ENCODE data around the gene SERPINA5. TPM values are rescaled to one million over a fixed set of nuclear protein-coding genes. Genes with fewer than 3 reads are reported as not detected.

SERPINA5 gene
- total RNA-seq, 1 donor from 2014 or later, result 3.5 TPM

- no peak overlapping the region for H3K4me3 Mint-ChIP-seq
- H4K20me1 ChIP-seq (ENCODE audit: low read depth), result no peaks in the 10 kb centered on the region
- H2AFZ ChIP-seq (replicated peaks), result no peak overlapping the region
- H3K36me3 Mint-ChIP-seq, result no peaks in the 10 kb centered on the region
- no peaks in the 10 kb centered on the region for H3K27me3 ChIP-seq
- TF ChIP-seq, protein P1, sequence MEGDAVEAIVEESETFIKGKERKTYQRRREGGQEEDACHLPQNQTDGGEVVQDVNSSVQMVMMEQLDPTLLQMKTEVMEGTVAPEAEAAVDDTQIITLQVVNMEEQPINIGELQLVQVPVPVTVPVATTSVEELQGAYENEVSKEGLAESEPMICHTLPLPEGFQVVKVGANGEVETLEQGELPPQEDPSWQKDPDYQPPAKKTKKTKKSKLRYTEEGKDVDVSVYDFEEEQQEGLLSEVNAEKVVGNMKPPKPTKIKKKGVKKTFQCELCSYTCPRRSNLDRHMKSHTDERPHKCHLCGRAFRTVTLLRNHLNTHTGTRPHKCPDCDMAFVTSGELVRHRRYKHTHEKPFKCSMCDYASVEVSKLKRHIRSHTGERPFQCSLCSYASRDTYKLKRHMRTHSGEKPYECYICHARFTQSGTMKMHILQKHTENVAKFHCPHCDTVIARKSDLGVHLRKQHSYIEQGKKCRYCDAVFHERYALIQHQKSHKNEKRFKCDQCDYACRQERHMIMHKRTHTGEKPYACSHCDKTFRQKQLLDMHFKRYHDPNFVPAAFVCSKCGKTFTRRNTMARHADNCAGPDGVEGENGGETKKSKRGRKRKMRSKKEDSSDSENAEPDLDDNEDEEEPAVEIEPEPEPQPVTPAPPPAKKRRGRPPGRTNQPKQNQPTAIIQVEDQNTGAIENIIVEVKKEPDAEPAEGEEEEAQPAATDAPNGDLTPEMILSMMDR (IDR thresholded peaks at IDR 0.05), result no peak
- TF ChIP-seq EZH2phosphoT487 (IDR thresholded peaks at IDR 0.05) (no peak), EZH2 (IDR thresholded peaks at IDR 0.05) (no peak)
- no peak for DNase-seq (ENCODE audit: low spot score)
- H3K27ac Mint-ChIP-seq, result no peak overlapping the region
- H3K4me1 ChIP-seq, result no peaks in the 10 kb centered on the region
- no peak overlapping the region for H3K4me2 ChIP-seq
- no peaks in the 10 kb centered on the region for H3K4me1 Mint-ChIP-seq
- no peaks in the 10 kb centered on the region for H3K9me3 Mint-ChIP-seq
- H3K36me3 ChIP-seq, result no peaks in the 10 kb centered on the region
- H3K79me2 ChIP-seq (ENCODE audit: low read depth), result no peaks in the 10 kb centered on the region
- H3K27ac ChIP-seq, result no peak overlapping the region
- H3K9me3 ChIP-seq (ENCODE audit: low read depth), result no peaks in the 10 kb centered on the region
- H3K9ac ChIP-seq, result no peak overlapping the region
- no peak overlapping the region for H3K4me3 ChIP-seq
- no peaks in the 10 kb centered on the region for H3F3A ChIP-seq (ENCODE audit: low read depth)
- H3K27me3 Mint-ChIP-seq (ENCODE audit: insufficient read depth, low read depth), result no peaks in the 10 kb centered on the region
These were observed 50.5 kb downstream of the SERPINA5 start for GRCh38 chr14:94631536-94632304.

- Histone ChIP-seq H2AFZ (replicated peaks) (no peak overlapping the region), H3K4me1 (no peaks in the 10 kb centered on the region), H3F3A (ENCODE audit: low read depth) (no peaks in the 10 kb centered on the region), H3K4me2 (no peak overlapping the region), H3K27me3 (no peaks in the 10 kb centered on the region), H3K9me3 (ENCODE audit: low read depth) (no peaks in the 10 kb centered on the region), H3K79me2 (ENCODE audit: low read depth) (no peaks in the 10 kb centered on the region), H4K20me1 (ENCODE audit: low read depth) (no peaks in the 10 kb centered on the region), H3K9ac (no peak overlapping the region), H3K36me3 (no peaks in the 10 kb centered on the region), H3K27ac (no peak overlapping the region), H3K4me3 (no peak overlapping the region)
- H3K9me3 Mint-ChIP-seq, result no peaks in the 10 kb centered on the region
- no peaks in the 10 kb centered on the region for H3K4me1 Mint-ChIP-seq
- H3K36me3 Mint-ChIP-seq, result no peaks in the 10 kb centered on the region
- H3K27me3 Mint-ChIP-seq (ENCODE audit: insufficient read depth, low read depth), result no peaks in the 10 kb centered on the region
- DNase-seq (ENCODE audit: low spot score), result no peak
- no peak overlapping the region for H3K4me3 Mint-ChIP-seq
- no peak overlapping the region for H3K27ac Mint-ChIP-seq
- TF ChIP-seq EZH2 (IDR thresholded peaks at IDR 0.05) (no peak), EZH2phosphoT487 (IDR thresholded peaks at IDR 0.05) (no peak)
- TF ChIP-seq, protein P1 (IDR thresholded peaks at IDR 0.05), result no peak
These were observed 51.0 kb downstream of the SERPINA5 start for GRCh38 chr14:94632305-94632590.

DNA sequence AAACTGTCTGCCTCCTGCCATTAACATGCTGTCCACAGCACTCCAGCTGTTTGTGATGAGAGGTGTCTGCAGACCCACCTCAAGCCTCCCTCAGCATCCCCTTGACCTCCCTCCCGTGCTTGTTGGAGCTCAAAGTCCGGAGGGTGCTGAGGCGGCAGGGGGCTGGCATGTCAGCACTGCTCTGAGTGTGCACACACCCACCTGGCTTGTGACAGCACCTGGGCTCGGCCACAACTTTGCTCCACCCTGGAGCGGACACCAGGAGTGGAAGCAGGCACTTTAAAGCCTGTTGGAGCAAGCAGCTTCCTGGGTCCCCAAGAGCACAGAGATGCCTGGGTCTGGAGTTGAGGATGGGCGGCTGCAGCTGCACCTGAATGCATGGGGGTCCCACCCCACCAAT is 51.9 kb downstream of the SERPINA5 start:
- Histone ChIP-seq H3K4me1 (no peaks in the 10 kb centered on the region), H3K4me2 (no peak overlapping the region), H3K9ac (no peak overlapping the region), H3K27ac (no peak overlapping the region), H3K9me3 (ENCODE audit: low read depth) (no peaks in the 10 kb centered on the region), H3K27me3 (no peaks in the 10 kb centered on the region), H3K79me2 (ENCODE audit: low read depth) (no peaks in the 10 kb centered on the region), H3K4me3 (no peak overlapping the region), H2AFZ (replicated peaks) (no peak overlapping the region), H4K20me1 (ENCODE audit: low read depth) (no peaks in the 10 kb centered on the region), H3K36me3 (no peaks in the 10 kb centered on the region), H3F3A (ENCODE audit: low read depth) (no peaks in the 10 kb centered on the region)
- TF ChIP-seq EZH2phosphoT487 (IDR thresholded peaks at IDR 0.05) (no peak), EZH2 (IDR thresholded peaks at IDR 0.05) (no peak)
- TF ChIP-seq, protein P1 (IDR thresholded peaks at IDR 0.05), result no peak
- Mint-ChIP-seq H3K4me3 (no peak overlapping the region), H3K9me3 (no peaks in the 10 kb centered on the region), H3K4me1 (no peaks in the 10 kb centered on the region), H3K27ac (no peak overlapping the region), H3K27me3 (ENCODE audit: insufficient read depth, low read depth) (peaks cover 4% of the 10 kb centered on the region), H3K36me3 (no peaks in the 10 kb centered on the region)
- no peak for DNase-seq (ENCODE audit: low spot score)
